Middle frontal gyrus (tissue), 1 donor: Measurements from ENCODE around the gene ARHGAP21.
"Not testable (repeated sequence)": the region's sequence is repeated elsewhere in the genome, so short reads cannot be mapped to it uniquely, and the experiment has no call there.

Experiments used
- DNase-seq: peaks from one replicate; pipeline ENCODE4 v3.0.0-alpha.2; 2015; ENCODE audit warnings: low spot score; ENCODE audit errors: extremely low spot score

ARHGAP21 gene

DNA sequence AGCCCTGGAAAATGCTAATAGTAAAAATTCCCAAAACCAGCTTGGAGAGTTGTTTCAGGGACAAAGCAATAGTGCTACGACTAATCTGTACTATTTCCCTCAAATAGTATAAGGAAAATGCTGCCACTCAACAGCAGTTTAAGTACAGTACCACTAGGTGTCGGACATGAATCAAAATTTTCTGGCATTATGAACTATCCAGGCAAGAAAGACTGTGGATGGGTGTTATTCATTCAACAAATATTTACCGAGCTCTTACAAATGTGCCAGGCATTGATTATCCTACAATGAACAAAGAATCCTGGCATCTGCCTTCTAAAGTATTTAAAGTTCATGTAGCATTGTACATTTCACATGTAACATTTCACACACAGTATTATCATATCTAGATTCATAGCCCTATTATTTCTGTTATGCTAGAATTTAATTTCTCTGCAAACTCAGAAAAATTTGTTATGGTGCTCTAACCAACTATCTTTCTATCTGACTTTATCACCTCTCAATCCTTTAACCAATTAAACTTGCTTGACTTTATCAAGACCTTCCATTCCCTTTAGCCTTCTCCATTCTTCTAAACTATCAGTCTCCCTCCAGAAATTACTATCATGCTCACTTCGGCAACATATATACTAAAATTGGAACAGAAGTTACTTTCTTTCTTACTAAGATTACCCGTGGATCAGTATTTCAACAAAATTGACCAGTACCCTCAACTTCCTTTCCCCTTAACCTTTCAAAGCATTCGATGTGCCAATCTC is 80.6 kb downstream of the ARHGAP21 start:
- peak; percentile 46 for DNase-seq

DNA sequence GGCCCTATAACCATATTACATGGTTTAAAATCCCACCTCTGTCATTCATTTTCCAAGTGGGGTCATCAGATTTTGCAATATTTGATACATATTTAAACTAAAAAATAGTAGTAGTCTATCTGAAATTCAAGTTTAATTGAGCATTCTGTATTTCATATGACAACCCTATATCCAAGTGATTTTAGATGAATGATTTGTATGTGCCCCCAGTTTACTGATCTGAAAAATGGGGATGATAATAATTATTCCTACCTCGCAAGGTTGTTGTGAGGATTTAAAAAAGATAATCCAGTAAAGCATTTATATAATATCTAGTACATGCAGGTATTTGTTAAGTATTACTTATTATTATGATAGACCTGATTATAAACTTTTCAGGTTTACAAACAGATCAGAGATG is 84.6 kb downstream of the ARHGAP21 start:
- DNase-seq, result no peak

DNA sequence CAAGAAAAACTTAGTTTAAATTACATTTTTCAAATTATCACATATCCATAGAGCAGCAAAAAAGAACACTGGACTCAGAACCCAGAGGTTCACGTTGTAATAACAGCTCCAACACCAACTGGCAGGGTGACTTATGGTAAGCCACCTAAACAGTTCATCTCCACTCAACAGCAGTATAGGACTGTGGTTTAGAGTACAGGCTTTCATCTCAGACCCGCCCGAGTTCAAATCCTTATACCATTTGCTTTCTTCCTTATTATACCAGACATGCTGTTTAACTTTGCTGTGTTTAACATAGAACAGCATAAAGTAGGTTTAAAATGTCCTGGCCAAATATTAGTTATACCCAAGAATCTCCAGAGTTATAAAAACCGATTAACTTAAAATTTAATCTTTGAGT is 97.9 kb downstream of the ARHGAP21 start:
- no peak for DNase-seq

DNA sequence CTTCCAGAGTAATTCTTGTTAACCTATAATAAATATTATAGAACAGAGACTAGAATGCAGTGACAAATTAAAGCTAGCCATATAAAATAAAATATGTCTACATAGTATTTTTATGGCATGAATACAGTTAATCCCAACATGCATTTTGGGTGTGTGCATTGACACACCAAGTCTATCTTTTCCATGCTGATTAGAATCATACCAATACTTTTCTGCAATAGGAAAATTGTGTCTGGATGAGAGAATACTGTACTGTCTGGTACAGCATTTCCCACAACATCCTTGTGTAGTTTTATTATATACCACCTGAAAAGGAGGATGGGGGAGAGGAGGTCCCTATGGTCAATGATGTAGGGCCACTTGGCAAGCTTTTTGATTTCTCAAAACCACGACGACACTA is 100.3 kb downstream of the ARHGAP21 start:
- DNase-seq, result no peak

DNA sequence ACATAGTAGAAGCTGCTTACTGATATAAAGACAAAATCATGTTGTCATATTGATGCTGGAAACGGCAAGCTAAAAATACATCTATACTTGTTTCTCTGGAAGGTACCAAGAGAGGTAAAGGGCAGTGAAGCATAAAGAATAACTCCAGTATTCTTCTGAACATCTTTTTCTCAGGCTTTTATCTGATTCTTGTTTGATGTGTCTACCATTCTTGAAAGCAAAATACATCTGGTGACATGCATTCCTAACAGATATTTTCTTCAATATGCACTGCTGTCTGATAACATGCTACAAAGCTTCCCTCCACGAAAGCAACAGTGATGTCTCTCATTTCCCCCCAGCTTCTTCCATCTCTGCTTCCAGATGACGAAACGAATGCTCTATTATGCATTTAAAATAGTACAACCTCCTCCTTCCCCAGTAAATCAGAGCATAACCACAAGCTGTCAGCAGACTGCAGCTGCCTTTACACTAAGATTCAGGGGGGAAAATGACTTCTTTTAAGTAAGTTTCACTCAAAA is 100.8 kb downstream of the ARHGAP21 start:
- DNase-seq, result no peak

DNA sequence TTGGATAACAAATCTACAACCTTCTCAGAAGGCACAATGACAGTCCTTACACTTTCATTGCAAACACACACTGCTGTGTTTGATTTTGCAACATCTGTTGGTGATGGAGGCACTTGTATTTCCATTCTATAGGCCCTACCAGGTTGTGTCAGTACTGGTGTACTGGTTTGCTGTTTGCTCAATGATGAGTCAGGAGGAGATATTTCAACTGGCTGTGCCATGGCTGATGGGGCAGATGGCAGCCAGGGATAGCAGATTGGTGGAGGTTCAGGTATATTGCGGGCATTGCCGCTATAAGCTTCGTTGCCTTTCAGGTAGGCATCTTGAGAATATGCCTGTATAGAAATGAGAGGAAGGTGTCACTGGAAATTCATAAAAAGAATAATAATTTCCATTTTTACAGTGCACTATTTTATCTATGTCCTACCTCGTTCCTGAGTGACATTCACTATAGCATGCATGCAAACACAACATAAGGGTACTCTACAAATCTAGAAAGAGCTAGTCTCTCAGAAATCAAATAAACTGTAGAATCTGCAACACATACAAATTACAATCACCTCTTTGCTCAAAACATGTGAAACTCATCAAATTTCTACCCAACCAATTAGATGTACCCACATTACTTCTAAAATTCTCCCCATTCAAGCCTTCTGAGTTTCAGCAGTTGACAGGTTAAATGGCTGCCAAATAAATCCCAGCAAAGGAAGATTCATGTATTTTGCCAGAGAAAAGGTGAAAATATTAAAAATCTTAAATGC is 102.5 kb downstream of the ARHGAP21 start:
- not testable (repeated sequence) for DNase-seq

- not testable (repeated sequence) for DNase-seq
These were observed 103.7 kb downstream of the ARHGAP21 start for GRCh38 chr10:24619994-24620310.

- DNase-seq, result not testable (repeated sequence)
These were observed 104.2 kb downstream of the ARHGAP21 start for GRCh38 chr10:24619291-24619993.

DNA sequence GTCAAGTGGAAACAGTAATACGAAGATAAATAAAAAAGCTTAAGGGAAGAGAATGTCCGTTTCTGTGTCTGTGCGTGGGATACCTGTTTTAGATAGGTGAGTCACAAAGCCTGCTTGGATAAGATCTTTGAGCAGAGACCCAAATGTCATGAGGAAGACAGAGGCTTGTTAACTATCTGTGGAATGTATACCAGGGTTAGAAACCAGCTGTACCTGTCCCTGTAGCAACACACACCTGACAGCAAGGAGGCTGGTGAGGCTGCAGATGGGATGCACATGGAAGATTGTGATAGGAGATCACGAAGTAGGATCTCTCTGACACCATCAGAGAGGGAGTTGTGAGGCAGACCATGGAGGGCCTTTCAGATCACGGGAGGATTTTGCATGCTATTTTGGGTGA is 105.3 kb downstream of the ARHGAP21 start:
- no peak for DNase-seq

- no peak for DNase-seq
These were observed 105.8 kb downstream of the ARHGAP21 start for GRCh38 chr10:24617771-24618396.

- no peak for DNase-seq
These were observed 107.2 kb downstream of the ARHGAP21 start for GRCh38 chr10:24616536-24616935.

- no peak for DNase-seq
These were observed 117.7 kb downstream of the ARHGAP21 start for GRCh38 chr10:24606021-24606420.

DNA sequence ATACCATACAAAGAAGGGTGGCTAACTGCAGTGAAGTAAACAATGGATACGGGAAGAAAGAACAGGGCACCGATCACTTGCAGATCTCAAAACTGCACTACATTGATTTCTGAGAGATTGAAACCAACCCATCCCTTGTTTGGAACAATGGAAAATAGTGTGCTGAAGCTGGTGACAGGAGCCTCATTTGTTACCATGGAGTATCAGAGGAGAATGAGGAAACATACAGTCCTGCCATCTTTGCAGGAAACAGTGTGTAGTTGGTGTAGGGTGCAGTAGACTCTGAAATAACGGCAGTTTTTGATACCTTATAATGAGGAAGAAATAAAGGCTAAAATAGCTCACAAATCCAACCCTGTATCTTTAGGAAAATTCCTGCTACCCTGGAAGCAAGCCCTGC is 118.5 kb downstream of the ARHGAP21 start:
- DNase-seq, result no peak

DNA sequence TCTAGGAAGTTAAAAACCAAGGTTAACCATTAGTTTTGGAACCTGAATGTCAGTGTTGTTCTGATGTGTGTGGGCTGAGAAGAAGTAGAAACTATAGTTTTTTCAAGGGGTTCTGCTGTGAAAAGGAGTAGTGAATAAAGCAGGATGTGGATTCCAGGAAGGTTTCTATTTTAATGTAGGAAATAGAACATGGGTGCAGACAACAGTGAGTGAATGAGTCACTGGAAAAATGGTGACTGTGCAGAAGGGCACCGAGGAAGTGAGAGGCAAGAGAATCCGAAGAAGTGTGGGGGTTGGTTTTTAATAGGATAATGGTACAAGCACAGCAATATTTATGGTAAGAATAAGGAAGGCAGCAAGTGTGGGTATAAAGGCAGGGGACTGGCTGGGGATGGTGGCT is 120.4 kb downstream of the ARHGAP21 start:
- no peak for DNase-seq

DNA sequence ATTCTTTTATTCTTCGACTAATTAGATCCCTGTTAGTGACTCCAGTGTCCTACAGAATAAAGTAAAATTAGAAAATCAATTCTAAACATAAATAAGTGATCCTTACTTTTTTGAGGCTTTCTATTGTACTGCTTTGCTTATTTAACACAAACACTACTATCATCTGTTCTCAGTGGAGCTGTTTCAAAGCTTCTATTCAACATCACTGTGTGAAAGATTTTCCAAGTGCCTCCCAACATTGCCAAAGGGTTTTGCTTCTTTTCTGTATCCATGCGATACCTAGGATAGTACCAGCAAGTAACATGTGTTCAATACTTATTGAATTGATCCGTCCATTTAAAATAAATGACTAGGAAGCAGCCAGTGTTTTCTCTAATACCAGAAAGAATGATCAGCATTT is 125.7 kb downstream of the ARHGAP21 start:
- no peak for DNase-seq

GRCh38 chr10:24597426-24597825 is 126.3 kb downstream of the ARHGAP21 start:
- DNase-seq, result no peak

DNA sequence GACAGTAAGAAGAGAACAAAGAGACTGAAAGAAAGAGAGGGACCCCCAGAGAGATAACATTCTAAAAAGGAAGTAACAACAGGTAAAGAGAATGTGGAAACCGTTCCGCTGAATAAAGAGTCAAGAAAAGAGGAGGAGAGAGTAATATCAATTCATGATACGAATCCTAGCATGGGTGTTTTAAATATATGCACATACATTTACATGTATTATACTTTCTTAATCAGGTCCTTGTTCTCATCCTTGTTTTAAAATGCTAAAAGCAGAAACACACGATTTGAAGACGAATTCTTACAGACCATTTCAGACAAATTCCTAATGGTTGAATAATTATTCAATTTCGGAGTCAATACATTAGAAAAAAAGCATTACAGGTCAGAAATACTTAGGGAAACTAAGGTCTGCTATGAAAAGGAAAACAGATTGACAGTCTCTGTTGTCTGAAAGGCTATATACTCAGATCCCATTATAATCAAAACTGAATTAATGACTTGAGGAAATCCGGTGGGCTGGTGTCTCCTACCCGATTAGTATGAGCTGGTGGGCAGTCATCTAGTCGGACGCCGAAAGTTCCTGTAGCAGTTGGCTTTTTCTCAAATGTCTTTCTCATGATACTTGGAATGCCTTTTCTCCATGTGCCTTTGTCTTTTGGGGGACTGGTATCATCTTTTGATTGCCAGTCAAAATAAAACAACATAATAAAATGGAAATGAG is 127.3 kb downstream of the ARHGAP21 start:
- DNase-seq, result no peak

DNA sequence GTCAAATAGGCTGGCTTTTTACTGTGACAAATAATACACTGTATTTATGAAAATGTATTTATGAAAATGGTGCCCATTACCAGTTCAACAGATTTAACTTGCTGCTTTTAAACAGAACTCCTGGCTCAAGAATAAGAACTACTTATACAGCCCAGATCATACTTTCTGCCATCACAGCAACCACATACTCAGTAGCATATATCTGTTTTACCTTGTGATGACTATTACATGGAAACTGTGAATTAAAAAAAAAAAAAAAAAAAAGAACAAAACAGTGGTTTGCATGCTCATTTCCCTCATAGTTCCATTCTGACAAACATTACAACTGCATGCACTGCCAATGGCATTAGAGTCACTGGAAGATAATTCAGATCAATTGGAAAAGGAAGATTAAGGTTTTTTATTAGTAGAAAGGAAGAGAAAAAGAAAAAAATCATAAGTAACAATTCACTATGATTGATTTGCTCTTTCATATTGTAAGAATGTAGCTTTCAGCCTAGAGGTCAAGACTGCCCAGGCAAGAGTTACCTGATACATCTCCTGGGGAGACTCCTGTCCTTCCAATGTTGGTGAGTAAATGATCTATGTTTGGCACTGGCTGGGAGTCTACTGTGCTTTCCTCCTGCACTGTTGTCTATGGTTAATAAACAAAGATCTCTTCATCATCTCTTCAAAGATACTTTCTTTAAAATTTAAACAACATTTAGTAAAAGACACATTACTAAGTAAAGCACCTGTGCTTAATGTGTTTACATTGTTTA is 132.8 kb downstream of the ARHGAP21 start:
- no peak for DNase-seq

DNA sequence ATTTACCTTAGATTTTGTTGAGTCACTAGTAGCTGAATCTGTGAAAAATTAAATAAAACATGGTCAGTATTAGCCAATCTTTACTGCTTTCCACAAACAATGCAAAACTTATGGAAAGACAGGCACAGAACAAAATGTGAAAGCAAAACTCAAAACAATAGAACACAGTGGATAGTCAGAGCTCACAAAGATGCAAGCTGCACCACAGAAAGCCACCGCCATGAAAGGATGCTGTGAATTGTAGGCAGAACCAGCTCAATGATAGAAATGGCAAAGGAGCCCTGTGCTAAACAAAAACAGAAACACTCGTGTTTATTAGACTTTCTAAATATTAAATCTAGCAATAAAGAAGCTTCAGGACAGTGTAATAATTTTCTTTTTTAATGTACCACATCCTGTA is 134.4 kb downstream of the ARHGAP21 start:
- no peak for DNase-seq

DNA sequence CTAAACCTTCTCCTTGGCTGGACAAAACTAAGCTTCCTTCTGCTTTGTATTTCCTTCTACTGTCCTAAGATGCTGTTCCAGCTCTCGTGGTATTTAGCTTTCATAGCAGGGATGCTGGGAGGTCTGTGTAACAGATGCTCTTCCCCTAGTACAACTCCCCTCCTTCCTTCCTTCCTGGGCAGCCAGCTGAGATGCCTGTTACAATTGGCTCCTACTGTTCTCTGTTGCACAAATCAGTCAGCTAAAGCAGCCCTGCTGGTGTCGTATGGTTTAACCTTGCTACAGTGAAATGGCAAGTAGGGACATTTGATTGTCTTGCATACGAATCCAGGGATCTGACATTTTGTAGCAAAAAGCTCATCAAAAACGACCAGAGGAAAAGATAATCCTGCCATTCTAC is 143.8 kb downstream of the ARHGAP21 start:
- no peak for DNase-seq
